ENCODE data around the gene ERI3. TPM values are rescaled to one million over a fixed set of nuclear protein-coding genes. Genes with fewer than 3 reads are reported as not detected.

The ERI3 gene
- total RNA-seq, 1 experiment from 2014 or later: 50.3 TPM

DNA sequence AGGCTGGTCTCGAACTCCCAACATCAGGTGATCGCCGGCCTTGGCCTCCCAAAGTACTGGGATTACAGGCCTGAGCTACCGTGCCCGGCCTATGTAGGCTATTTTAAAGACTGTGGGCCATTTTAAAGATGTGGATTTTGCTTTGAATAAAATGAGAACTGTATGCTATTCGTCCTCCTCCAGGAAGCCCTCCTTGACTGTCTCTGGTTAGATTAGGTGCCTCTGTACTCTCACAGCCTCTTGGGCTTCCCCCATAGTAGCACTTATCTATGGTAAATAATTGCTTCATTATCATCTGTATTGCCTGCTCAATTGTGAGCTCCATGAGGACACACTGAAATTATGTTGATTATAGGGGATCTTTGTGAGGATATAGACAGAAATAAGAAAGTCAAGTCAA, 20.5 kb upstream of the ERI3 start:
- Histone ChIP-seq H2AFZ (ENCODE audit: low read length) (no peak overlapping the region), H3K9me3 (ENCODE audit: low read length) (no peaks in the 10 kb centered on the region), H3K4me1 (ENCODE audit: low read length) (no peaks in the 10 kb centered on the region), H3K27ac (ENCODE audit: low read length) (no peak overlapping the region), H3K79me2 (ENCODE audit: low read length) (no peaks in the 10 kb centered on the region), H3K4me2 (ENCODE audit: low read depth, low read length, poor library complexity, severe bottlenecking) (no peak overlapping the region), H3K36me3 (ENCODE audit: insufficient read depth, low read length) (no peaks in the 10 kb centered on the region), H4K20me1 (ENCODE audit: insufficient read depth, low read depth, low read length) (no peaks in the 10 kb centered on the region), H3K27me3 (ENCODE audit: low read length) (no peaks in the 10 kb centered on the region), H3K4me3 (ENCODE audit: low read length) (no peak overlapping the region), H3K9ac (ENCODE audit: low read length) (no peak overlapping the region), H3K9me2 (replicated peaks; ENCODE audit: insufficient read depth, low read length) (no peaks in the 10 kb centered on the region)
- DNase-seq: no peak

DNA sequence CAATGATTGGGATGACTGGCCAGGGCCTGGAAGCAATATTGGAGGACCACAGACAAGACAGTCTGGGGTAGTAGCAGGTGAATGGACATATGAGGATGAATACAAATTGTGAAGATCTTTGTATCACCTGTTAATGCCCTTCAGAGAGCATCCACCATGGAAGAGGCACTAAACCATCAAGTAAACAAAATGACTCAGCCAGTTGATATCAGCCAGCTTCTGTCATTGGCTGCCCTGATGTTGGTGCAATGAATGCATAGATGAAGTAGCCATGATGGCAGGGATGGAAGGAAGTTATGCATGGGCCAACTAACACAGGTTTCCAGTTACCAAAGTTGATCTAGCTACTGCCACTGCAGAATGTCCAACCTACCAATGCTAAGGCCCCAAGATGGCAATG, 16.1 kb upstream of the ERI3 start:
- Histone ChIP-seq H3K4me3 (ENCODE audit: low read length) (no peak overlapping the region), H4K20me1 (ENCODE audit: insufficient read depth, low read depth, low read length) (no peaks in the 10 kb centered on the region), H3K9me2 (replicated peaks; ENCODE audit: insufficient read depth, low read length) (no peaks in the 10 kb centered on the region), H3K9me3 (ENCODE audit: low read length) (no peaks in the 10 kb centered on the region), H2AFZ (ENCODE audit: low read length) (no peak overlapping the region), H3K27ac (ENCODE audit: low read length) (no peak overlapping the region), H3K36me3 (ENCODE audit: insufficient read depth, low read length) (no peaks in the 10 kb centered on the region), H3K79me2 (ENCODE audit: low read length) (no peaks in the 10 kb centered on the region), H3K27me3 (ENCODE audit: low read length) (no peaks in the 10 kb centered on the region), H3K4me2 (ENCODE audit: low read depth, low read length, poor library complexity, severe bottlenecking) (no peak overlapping the region), H3K9ac (ENCODE audit: low read length) (no peak overlapping the region), H3K4me1 (ENCODE audit: low read length) (no peaks in the 10 kb centered on the region)
- DNase-seq: no peak

GRCh38 chr1:44368471-44369151, 13.6 kb upstream of the ERI3 start:
- H3K79me2 ChIP-seq (ENCODE audit: low read length): no peaks in the 10 kb centered on the region
- no peak overlapping the region for H3K4me2 ChIP-seq (ENCODE audit: low read depth, low read length, poor library complexity, severe bottlenecking)
- no peaks in the 10 kb centered on the region for H3K9me3 ChIP-seq (ENCODE audit: low read length)
- H3K9me2 ChIP-seq (replicated peaks; ENCODE audit: insufficient read depth, low read length): no peaks in the 10 kb centered on the region
- H2AFZ ChIP-seq (ENCODE audit: low read length): no peak overlapping the region
- H3K36me3 ChIP-seq (ENCODE audit: insufficient read depth, low read length): no peaks in the 10 kb centered on the region
- no peak overlapping the region for H3K9ac ChIP-seq (ENCODE audit: low read length)
- H3K27ac ChIP-seq (ENCODE audit: low read length): no peak overlapping the region
- no peak overlapping the region for H3K4me3 ChIP-seq (ENCODE audit: low read length)
- no peaks in the 10 kb centered on the region for H3K27me3 ChIP-seq (ENCODE audit: low read length)
- no peaks in the 10 kb centered on the region for H3K4me1 ChIP-seq (ENCODE audit: low read length)
- no peaks in the 10 kb centered on the region for H4K20me1 ChIP-seq (ENCODE audit: insufficient read depth, low read depth, low read length)
- DNase-seq: no peak

- Histone ChIP-seq H3K79me2 (ENCODE audit: low read length) (no peaks in the 10 kb centered on the region), H3K9me3 (ENCODE audit: low read length) (no peaks in the 10 kb centered on the region), H4K20me1 (ENCODE audit: insufficient read depth, low read depth, low read length) (no peaks in the 10 kb centered on the region), H3K4me1 (ENCODE audit: low read length) (no peaks in the 10 kb centered on the region), H3K9me2 (replicated peaks; ENCODE audit: insufficient read depth, low read length) (no peaks in the 10 kb centered on the region), H3K27ac (ENCODE audit: low read length) (no peak overlapping the region), H2AFZ (ENCODE audit: low read length) (no peak overlapping the region), H3K36me3 (ENCODE audit: insufficient read depth, low read length) (no peaks in the 10 kb centered on the region), H3K4me3 (ENCODE audit: low read length) (no peak overlapping the region), H3K4me2 (ENCODE audit: low read depth, low read length, poor library complexity, severe bottlenecking) (no peak overlapping the region), H3K27me3 (ENCODE audit: low read length) (no peaks in the 10 kb centered on the region), H3K9ac (ENCODE audit: low read length) (no peak overlapping the region)
- no peak for DNase-seq
Measured at GRCh38 chr1:44367944-44368343, 12.9 kb upstream of the ERI3 start.

GRCh38 chr1:44366371-44366975, 11.4 kb upstream of the ERI3 start:
- Histone ChIP-seq H3K36me3 (ENCODE audit: insufficient read depth, low read length) (no peaks in the 10 kb centered on the region), H3K4me3 (ENCODE audit: low read length) (no peak overlapping the region), H3K4me2 (ENCODE audit: low read depth, low read length, poor library complexity, severe bottlenecking) (no peak overlapping the region), H2AFZ (ENCODE audit: low read length) (no peak overlapping the region), H3K4me1 (ENCODE audit: low read length) (peaks cover 8% of the 10 kb centered on the region), H3K79me2 (ENCODE audit: low read length) (no peaks in the 10 kb centered on the region), H3K27ac (ENCODE audit: low read length) (no peak overlapping the region), H3K9me2 (replicated peaks; ENCODE audit: insufficient read depth, low read length) (no peaks in the 10 kb centered on the region), H3K9ac (ENCODE audit: low read length) (no peak overlapping the region), H3K9me3 (ENCODE audit: low read length) (no peaks in the 10 kb centered on the region), H3K27me3 (ENCODE audit: low read length) (no peaks in the 10 kb centered on the region), H4K20me1 (ENCODE audit: insufficient read depth, low read depth, low read length) (no peaks in the 10 kb centered on the region)
- no peak for DNase-seq

GRCh38 chr1:44361478-44361877, 6.4 kb upstream of the ERI3 start:
- Histone ChIP-seq H3K27me3 (ENCODE audit: low read length) (no peaks in the 10 kb centered on the region), H3K79me2 (ENCODE audit: low read length) (no peaks in the 10 kb centered on the region), H2AFZ (ENCODE audit: low read length) (no peak overlapping the region), H3K4me3 (ENCODE audit: low read length) (no peak overlapping the region), H3K27ac (ENCODE audit: low read length) (no peak overlapping the region), H3K9me2 (replicated peaks; ENCODE audit: insufficient read depth, low read length) (no peaks in the 10 kb centered on the region), H3K36me3 (ENCODE audit: insufficient read depth, low read length) (no peaks in the 10 kb centered on the region), H3K9ac (ENCODE audit: low read length) (no peak overlapping the region), H3K9me3 (ENCODE audit: low read length) (no peaks in the 10 kb centered on the region), H3K4me2 (ENCODE audit: low read depth, low read length, poor library complexity, severe bottlenecking) (no peak overlapping the region), H3K4me1 (ENCODE audit: low read length) (peaks cover 19% of the 10 kb centered on the region), H4K20me1 (ENCODE audit: insufficient read depth, low read depth, low read length) (no peaks in the 10 kb centered on the region)
- DNase-seq: no peak

GRCh38 chr1:44359234-44359935, 4.3 kb upstream of the ERI3 start:
- H3K36me3 ChIP-seq (ENCODE audit: insufficient read depth, low read length): no peaks in the 10 kb centered on the region
- peaks cover 6% of the 10 kb centered on the region for H3K79me2 ChIP-seq (ENCODE audit: low read length)
- H3K9me2 ChIP-seq (replicated peaks; ENCODE audit: insufficient read depth, low read length): no peaks in the 10 kb centered on the region
- no peaks in the 10 kb centered on the region for H3K27me3 ChIP-seq (ENCODE audit: low read length)
- H3K4me2 ChIP-seq (ENCODE audit: low read depth, low read length, poor library complexity, severe bottlenecking): peak overlapping the region; percentile 16
- H3K4me1 ChIP-seq (ENCODE audit: low read length): peaks cover 27% of the 10 kb centered on the region
- H3K4me3 ChIP-seq (ENCODE audit: low read length): no peak overlapping the region
- H3K9ac ChIP-seq (ENCODE audit: low read length): no peak overlapping the region
- DNase-seq: no peak
- no peaks in the 10 kb centered on the region for H4K20me1 ChIP-seq (ENCODE audit: insufficient read depth, low read depth, low read length)
- no peaks in the 10 kb centered on the region for H3K9me3 ChIP-seq (ENCODE audit: low read length)
- H3K27ac ChIP-seq (ENCODE audit: low read length): no peak overlapping the region
- no peak overlapping the region for H2AFZ ChIP-seq (ENCODE audit: low read length)

GRCh38 chr1:44357710-44358109, 2.7 kb upstream of the ERI3 start:
- Histone ChIP-seq H2AFZ (ENCODE audit: low read length) (no peak overlapping the region), H3K9me3 (ENCODE audit: low read length) (no peaks in the 10 kb centered on the region), H3K4me3 (ENCODE audit: low read length) (no peak overlapping the region), H3K27me3 (ENCODE audit: low read length) (no peaks in the 10 kb centered on the region), H3K36me3 (ENCODE audit: insufficient read depth, low read length) (no peaks in the 10 kb centered on the region), H3K4me2 (ENCODE audit: low read depth, low read length, poor library complexity, severe bottlenecking) (no peak overlapping the region), H3K27ac (ENCODE audit: low read length) (no peak overlapping the region), H3K79me2 (ENCODE audit: low read length) (peaks cover 23% of the 10 kb centered on the region), H3K9me2 (replicated peaks; ENCODE audit: insufficient read depth, low read length) (no peaks in the 10 kb centered on the region), H3K4me1 (ENCODE audit: low read length) (peaks cover 39% of the 10 kb centered on the region), H4K20me1 (ENCODE audit: insufficient read depth, low read depth, low read length) (no peaks in the 10 kb centered on the region), H3K9ac (ENCODE audit: low read length) (no peak overlapping the region)
- DNase-seq: no peak
